ENCODE results near the gene LOXHD1.

LOXHD1 gene

GRCh38 chr18:46554406-46555080 lies 102.5 kb downstream of the LOXHD1 start:
- H4K20me1 ChIP-seq (ENCODE audit: insufficient read depth, low read length): no peaks in the 10 kb centered on the region
- no peaks in the 10 kb centered on the region for H3K9me2 ChIP-seq (ENCODE audit: low read depth, low read length)
- no peaks in the 10 kb centered on the region for H3K27me3 ChIP-seq (ENCODE audit: insufficient read depth, low read length)
- H3K4me3 ChIP-seq (ENCODE audit: low read depth, low read length, poor library complexity, severe bottlenecking): no peak overlapping the region
- H3K9ac ChIP-seq (ENCODE audit: low read length): no peak overlapping the region
- H3K79me2 ChIP-seq (ENCODE audit: insufficient read depth, low read length): no peaks in the 10 kb centered on the region
- H3K4me1 ChIP-seq (ENCODE audit: insufficient read depth, low read length, severe bottlenecking): no peaks in the 10 kb centered on the region
- no peak overlapping the region for H2AFZ ChIP-seq (ENCODE audit: low read length)
- no peak overlapping the region for H3K4me2 ChIP-seq (ENCODE audit: low read length)
- no peak overlapping the region for H3K27ac ChIP-seq (ENCODE audit: low read depth, low read length, poor library complexity, severe bottlenecking)
- H3K36me3 ChIP-seq (ENCODE audit: insufficient read depth, low read length): no peaks in the 10 kb centered on the region
- H3F3A ChIP-seq (ENCODE audit: insufficient read depth, low read length): no peaks in the 10 kb centered on the region
- no peak for TF ChIP-seq EZH2 (IDR thresholded peaks at IDR 0.05; ENCODE audit: borderline replicate concordance, low read length)
- TF ChIP-seq, protein P1, sequence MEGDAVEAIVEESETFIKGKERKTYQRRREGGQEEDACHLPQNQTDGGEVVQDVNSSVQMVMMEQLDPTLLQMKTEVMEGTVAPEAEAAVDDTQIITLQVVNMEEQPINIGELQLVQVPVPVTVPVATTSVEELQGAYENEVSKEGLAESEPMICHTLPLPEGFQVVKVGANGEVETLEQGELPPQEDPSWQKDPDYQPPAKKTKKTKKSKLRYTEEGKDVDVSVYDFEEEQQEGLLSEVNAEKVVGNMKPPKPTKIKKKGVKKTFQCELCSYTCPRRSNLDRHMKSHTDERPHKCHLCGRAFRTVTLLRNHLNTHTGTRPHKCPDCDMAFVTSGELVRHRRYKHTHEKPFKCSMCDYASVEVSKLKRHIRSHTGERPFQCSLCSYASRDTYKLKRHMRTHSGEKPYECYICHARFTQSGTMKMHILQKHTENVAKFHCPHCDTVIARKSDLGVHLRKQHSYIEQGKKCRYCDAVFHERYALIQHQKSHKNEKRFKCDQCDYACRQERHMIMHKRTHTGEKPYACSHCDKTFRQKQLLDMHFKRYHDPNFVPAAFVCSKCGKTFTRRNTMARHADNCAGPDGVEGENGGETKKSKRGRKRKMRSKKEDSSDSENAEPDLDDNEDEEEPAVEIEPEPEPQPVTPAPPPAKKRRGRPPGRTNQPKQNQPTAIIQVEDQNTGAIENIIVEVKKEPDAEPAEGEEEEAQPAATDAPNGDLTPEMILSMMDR (IDR thresholded peaks at IDR 0.05; ENCODE audit: low read length): no peak
- H3K9me3 ChIP-seq (ENCODE audit: low read length): no peaks in the 10 kb centered on the region

- Histone ChIP-seq H4K20me1 (ENCODE audit: insufficient read depth, low read length) (no peaks in the 10 kb centered on the region), H3K27ac (ENCODE audit: low read depth, low read length, poor library complexity, severe bottlenecking) (no peak overlapping the region), H3K27me3 (ENCODE audit: insufficient read depth, low read length) (no peaks in the 10 kb centered on the region), H3K79me2 (ENCODE audit: insufficient read depth, low read length) (no peaks in the 10 kb centered on the region), H3K9ac (ENCODE audit: low read length) (no peak overlapping the region), H3K36me3 (ENCODE audit: insufficient read depth, low read length) (no peaks in the 10 kb centered on the region), H3K4me2 (ENCODE audit: low read length) (no peak overlapping the region), H3K4me1 (ENCODE audit: insufficient read depth, low read length, severe bottlenecking) (no peaks in the 10 kb centered on the region), H3K9me2 (ENCODE audit: low read depth, low read length) (no peaks in the 10 kb centered on the region), H3K9me3 (ENCODE audit: low read length) (no peaks in the 10 kb centered on the region), H3K4me3 (ENCODE audit: low read depth, low read length, poor library complexity, severe bottlenecking) (no peak overlapping the region), H3F3A (ENCODE audit: insufficient read depth, low read length) (no peaks in the 10 kb centered on the region), H2AFZ (ENCODE audit: low read length) (no peak overlapping the region)
- TF ChIP-seq EZH2 (IDR thresholded peaks at IDR 0.05; ENCODE audit: borderline replicate concordance, low read length): no peak
- TF ChIP-seq, protein P1 (IDR thresholded peaks at IDR 0.05; ENCODE audit: low read length): no peak
These were observed 106.4 kb downstream of the LOXHD1 start for GRCh38 chr18:46550609-46551008.

DNA sequence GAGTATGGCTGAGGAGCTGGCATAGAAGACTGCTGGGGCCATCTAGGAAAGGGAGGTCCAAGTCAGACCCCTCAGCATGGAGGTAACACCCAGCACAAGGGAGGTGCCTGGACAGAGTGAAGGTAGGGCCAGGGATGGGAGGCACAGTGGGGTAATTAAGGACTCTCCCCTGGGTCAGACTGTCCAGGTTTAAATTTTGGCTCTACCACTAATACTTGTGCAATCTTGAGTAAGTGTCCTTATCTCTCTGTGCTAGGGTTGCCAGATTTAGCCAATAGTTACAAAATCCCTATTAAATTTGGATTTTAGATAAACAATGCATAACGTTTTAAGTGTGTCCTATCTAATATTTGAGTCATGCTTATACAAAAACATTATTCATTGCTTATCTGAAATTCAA lies 109.5 kb downstream of the LOXHD1 start:
- Histone ChIP-seq H3K9me3 (ENCODE audit: low read length) (no peaks in the 10 kb centered on the region), H3K36me3 (ENCODE audit: insufficient read depth, low read length) (no peaks in the 10 kb centered on the region), H3K4me1 (ENCODE audit: insufficient read depth, low read length, severe bottlenecking) (no peaks in the 10 kb centered on the region), H3F3A (ENCODE audit: insufficient read depth, low read length) (no peaks in the 10 kb centered on the region), H3K27ac (ENCODE audit: low read depth, low read length, poor library complexity, severe bottlenecking) (no peak overlapping the region), H3K27me3 (ENCODE audit: insufficient read depth, low read length) (no peaks in the 10 kb centered on the region), H4K20me1 (ENCODE audit: insufficient read depth, low read length) (no peaks in the 10 kb centered on the region), H2AFZ (ENCODE audit: low read length) (no peak overlapping the region), H3K79me2 (ENCODE audit: insufficient read depth, low read length) (no peaks in the 10 kb centered on the region), H3K9ac (ENCODE audit: low read length) (no peak overlapping the region), H3K4me2 (ENCODE audit: low read length) (no peak overlapping the region), H3K4me3 (ENCODE audit: low read depth, low read length, poor library complexity, severe bottlenecking) (no peak overlapping the region), H3K9me2 (ENCODE audit: low read depth, low read length) (no peaks in the 10 kb centered on the region)
- TF ChIP-seq, protein P1 (IDR thresholded peaks at IDR 0.05; ENCODE audit: low read length): no peak
- TF ChIP-seq EZH2 (IDR thresholded peaks at IDR 0.05; ENCODE audit: borderline replicate concordance, low read length): no peak
